A673 (cell line): Measurements from ENCODE around the gene DUSP15. TPM values are rescaled to one million over a fixed set of nuclear protein-coding genes. Genes with fewer than 3 reads are reported as not detected.

Experiments
- BruUV-seq: library from RNA; stranded (reverse); fragments of 400-500 nt; replicated peaks from 2 replicates; lab custom pipeline; 2021; lab: Mats Ljungman, UMichigan
- CTCF ChIA-PET: fragments of 300-600 bp; sonication (Branson Sonifier 250); formaldehyde crosslinking; loops from one replicate; lab custom pipeline; 2022; ENCODE audit warnings: antibody characterized with exemption; lab: Charles Lee
- POLR2A ChIA-PET: fragments of 300-600 bp; sonication (Branson Sonifier 250); formaldehyde crosslinking; loops from one replicate; lab custom pipeline; 2022; ENCODE audit warnings: antibody characterized with exemption; ENCODE audit not compliant: low non-redundant PET; lab: Charles Lee
- DNase-seq: peaks from one replicate; pipeline ENCODE4 v3.0.0-alpha.2; 2015; ENCODE audit warnings: low spot score
- H3K27ac ChIP-seq: fragments of 200-600 bp; sonication (generic); 2 replicates; pipeline ENCODE4 v1.5.1; 2016; ENCODE audit warnings: mixed run types, low read depth, mild to moderate bottlenecking, mixed read lengths, antibody characterized with exemption, low read length; ENCODE audit not compliant: poor library complexity, severe bottlenecking
- H3K27me3 ChIP-seq: fragments of 200-600 bp; sonication (generic); replicated peaks from 2 replicates; pipeline ENCODE4 v1.6.1; 2017; ENCODE audit warnings: mixed run types, low read depth, mild to moderate bottlenecking, mixed read lengths, antibody characterized with exemption, low read length; ENCODE audit not compliant: insufficient read depth, poor library complexity
- H3K36me3 ChIP-seq: fragments of 200-600 bp; sonication (generic); 2 replicates; pipeline ENCODE4 v1.6.1; 2016; ENCODE audit warnings: mixed run types, mild to moderate bottlenecking, mixed read lengths, antibody characterized with exemption, low read length; ENCODE audit not compliant: insufficient read depth, poor library complexity, severe bottlenecking
- H3K4me1 ChIP-seq: fragments of 200-600 bp; sonication (generic); 2 replicates; pipeline ENCODE4 v1.6.1; 2017; ENCODE audit warnings: mixed run types, mild to moderate bottlenecking, mixed read lengths, antibody characterized with exemption, low read length; ENCODE audit not compliant: insufficient read depth, poor library complexity, severe bottlenecking
- H3K4me3 ChIP-seq: fragments of 200-600 bp; sonication (generic); 2 replicates; pipeline ENCODE4 v1.5.1; 2016; ENCODE audit warnings: low read depth, mixed run types, mild to moderate bottlenecking, mixed read lengths, low read length; ENCODE audit not compliant: poor library complexity, severe bottlenecking
- H3K9me3 ChIP-seq: fragments of 200-600 bp; sonication (generic); 2 replicates; pipeline ENCODE4 v1.6.1; 2016; ENCODE audit warnings: mixed run types, low read depth, mild to moderate bottlenecking, mixed read lengths, antibody characterized with exemption, low read length; ENCODE audit not compliant: poor library complexity, severe bottlenecking
- EZH2 ChIP-seq: fragments of 200-600 bp; sonication (generic); IDR thresholded peaks from 2 replicates; pipeline ENCODE4 v1.6.1; 2017; ENCODE audit warnings: borderline replicate concordance, low read depth, mild to moderate bottlenecking, mixed read lengths, antibody characterized with exemption, low read length; ENCODE audit not compliant: poor library complexity, severe bottlenecking
- intact Hi-C: fragments of 100-400 bp; cut with micrococcal nuclease; formaldehyde crosslinking; loops from one replicate; pipeline ENCODE4 v1.10.0; 2022; ENCODE audit not compliant: unreplicated experiment
- total RNA-seq: library from RNA; stranded (reverse); gene quantifications from 2 replicates; pipeline ENCODE4 v1.2.3, GENCODE V29; 2021
- TF ChIP-seq, protein P1 (sequence below): fragments of 300-800, 200-600 bp; sonication (generic); conservative IDR thresholded peaks from 2 replicates; pipeline ENCODE4 v1.5.1; 2017; ENCODE audit warnings: low read depth, mild to moderate bottlenecking, antibody characterized with exemption, low read length, moderate library complexity, mixed read lengths

Gene DUSP15
- total RNA-seq, 1 experiment from 2014 or later = not detected

DNA sequence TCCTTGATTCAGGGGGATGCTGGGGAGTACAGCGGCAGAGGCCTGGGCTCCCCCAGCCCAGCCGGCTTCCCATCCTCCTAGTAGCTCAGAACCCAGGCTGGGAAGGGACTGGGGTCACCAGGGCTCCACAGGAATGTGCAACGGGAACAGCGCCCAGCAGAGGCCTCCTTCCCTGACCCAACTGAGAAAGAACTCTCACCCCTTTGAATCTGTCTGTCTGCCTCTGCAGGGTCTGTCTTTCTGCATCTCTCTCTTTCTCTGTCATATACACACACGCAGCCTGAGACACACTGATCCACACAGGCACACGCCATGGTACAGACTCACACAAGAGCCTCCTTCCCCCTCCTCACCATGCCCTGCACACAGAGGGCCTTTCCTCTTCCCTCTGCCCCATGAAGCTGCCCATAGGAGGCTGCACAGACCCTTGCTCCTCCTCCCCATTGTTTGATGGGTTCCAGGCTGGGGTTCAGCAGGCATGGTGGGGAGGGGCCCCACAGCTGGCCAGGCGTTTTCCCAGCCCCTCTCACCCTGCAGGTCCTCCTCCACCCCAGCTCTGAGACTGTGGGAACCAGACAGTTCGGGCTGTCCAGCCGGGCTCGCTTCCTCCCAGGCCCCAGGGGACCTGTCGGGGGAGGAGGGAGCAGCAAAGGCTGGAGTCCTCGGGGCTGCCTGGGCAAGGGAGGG lies 27.7 kb downstream of the DUSP15 start:
- H3K36me3 ChIP-seq = no peaks in the 10 kb centered on the region
- no peak overlapping the region for H3K27ac ChIP-seq
- H3K4me3 ChIP-seq = no peak overlapping the region
- DNase-seq = no peak
- intact Hi-C loops = no loop called here
- H3K27me3 ChIP-seq = peaks cover 1% of the 10 kb centered on the region
- no TSS peak for BruUV-seq
- POLR2A ChIA-PET = no interaction called here
- CTCF ChIA-PET = interaction anchor here (0.5 kb wide), 1 partner anchor 10 kb away, joined by 3 read pairs; no protein-coding TSS in a partner anchor
- TF ChIP-seq, protein P1, sequence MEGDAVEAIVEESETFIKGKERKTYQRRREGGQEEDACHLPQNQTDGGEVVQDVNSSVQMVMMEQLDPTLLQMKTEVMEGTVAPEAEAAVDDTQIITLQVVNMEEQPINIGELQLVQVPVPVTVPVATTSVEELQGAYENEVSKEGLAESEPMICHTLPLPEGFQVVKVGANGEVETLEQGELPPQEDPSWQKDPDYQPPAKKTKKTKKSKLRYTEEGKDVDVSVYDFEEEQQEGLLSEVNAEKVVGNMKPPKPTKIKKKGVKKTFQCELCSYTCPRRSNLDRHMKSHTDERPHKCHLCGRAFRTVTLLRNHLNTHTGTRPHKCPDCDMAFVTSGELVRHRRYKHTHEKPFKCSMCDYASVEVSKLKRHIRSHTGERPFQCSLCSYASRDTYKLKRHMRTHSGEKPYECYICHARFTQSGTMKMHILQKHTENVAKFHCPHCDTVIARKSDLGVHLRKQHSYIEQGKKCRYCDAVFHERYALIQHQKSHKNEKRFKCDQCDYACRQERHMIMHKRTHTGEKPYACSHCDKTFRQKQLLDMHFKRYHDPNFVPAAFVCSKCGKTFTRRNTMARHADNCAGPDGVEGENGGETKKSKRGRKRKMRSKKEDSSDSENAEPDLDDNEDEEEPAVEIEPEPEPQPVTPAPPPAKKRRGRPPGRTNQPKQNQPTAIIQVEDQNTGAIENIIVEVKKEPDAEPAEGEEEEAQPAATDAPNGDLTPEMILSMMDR = no peak
- no peak for TF ChIP-seq EZH2
- no peaks in the 10 kb centered on the region for H3K4me1 ChIP-seq
- no peaks in the 10 kb centered on the region for H3K9me3 ChIP-seq

DNA sequence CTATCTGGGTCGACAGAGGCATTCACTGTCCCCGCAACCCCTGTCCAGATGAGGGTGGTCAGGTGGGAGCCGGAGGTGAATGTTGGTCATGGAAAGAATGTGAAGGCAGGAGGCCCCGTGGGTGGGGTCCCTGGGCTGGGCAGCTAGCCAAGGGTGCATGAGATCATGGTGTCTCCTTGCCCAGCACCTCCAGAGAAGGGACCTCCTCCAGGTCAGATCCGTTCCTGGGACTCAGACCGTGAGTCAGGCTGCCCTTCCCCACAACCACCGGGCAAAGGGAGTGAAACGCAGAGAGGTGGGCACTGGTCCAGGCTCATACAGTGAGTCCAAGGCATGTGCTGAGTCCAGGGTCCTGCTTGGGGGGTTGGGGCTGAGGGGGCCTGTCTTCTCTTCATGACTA lies 28.4 kb downstream of the DUSP15 start:
- intact Hi-C loops = no loop called here
- ChIA-PET CTCF (no interaction called here), POLR2A (no interaction called here)
- Histone ChIP-seq H3K36me3 (no peaks in the 10 kb centered on the region), H3K4me3 (no peak overlapping the region), H3K9me3 (no peaks in the 10 kb centered on the region), H3K27me3 (no peaks in the 10 kb centered on the region), H3K4me1 (no peaks in the 10 kb centered on the region), H3K27ac (no peak overlapping the region)
- no peak for DNase-seq
- BruUV-seq = no TSS peak
- TF ChIP-seq EZH2 = no peak
- TF ChIP-seq, protein P1 = no peak

DNA sequence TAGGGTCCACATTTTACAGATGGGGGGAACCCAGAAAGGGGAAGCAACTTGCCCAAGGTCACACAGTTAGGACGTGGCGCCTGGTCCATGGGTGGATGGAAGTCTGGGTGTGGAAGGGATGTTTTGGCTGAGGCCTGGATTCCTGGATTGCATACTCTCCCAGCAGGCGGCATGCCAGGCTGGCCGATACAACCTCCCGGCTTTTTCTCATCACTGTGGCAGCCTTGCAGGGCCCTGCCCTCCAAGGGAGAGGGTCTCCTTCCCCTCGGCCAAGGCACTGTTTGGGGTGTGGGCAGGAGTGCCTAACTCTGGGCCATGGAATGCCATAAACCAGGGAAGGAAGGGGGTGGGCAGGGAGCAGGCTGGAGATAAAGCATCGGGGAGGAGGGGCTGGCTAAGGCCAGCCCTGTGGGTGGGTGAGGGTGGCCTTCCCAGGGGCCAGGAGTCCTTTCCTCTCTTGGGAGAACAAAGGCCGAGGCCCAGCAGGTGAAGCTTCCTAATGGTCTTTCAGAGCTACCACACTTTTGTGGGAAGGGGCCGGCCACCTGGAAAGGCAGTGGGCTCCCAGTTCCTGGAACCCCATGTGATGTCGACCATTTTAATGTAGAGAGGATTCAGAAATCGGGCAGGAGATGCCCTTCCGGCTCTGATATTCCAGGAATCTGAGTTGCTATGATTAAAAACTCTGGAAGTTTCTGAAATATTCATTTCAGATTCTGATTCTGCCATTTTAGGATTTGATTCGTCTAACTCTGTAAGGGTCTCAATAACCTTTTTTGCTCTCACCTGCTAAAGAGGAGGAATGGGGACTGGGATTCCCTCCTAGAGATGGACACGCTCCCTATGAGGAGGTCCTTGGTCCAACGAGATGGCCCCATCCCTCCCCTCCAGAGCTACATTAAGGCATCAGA lies 29.2 kb downstream of the DUSP15 start:
- no peak for DNase-seq
- H3K4me3 ChIP-seq = no peak overlapping the region
- CTCF ChIA-PET = no interaction called here
- no peaks in the 10 kb centered on the region for H3K9me3 ChIP-seq
- BruUV-seq = no TSS peak
- H3K27ac ChIP-seq = no peak overlapping the region
- no peaks in the 10 kb centered on the region for H3K27me3 ChIP-seq
- no peaks in the 10 kb centered on the region for H3K36me3 ChIP-seq
- intact Hi-C loops = no loop called here
- no peaks in the 10 kb centered on the region for H3K4me1 ChIP-seq
- POLR2A ChIA-PET = no interaction called here
- no peak for TF ChIP-seq EZH2
- TF ChIP-seq, protein P1 = no peak
